Activated naive CD8-positive, alpha-beta T cell treated with anti-CD3 and anti-CD28 coated beads, Interleukin-2, amount 50 U/mL, for 24 hours (primary cell): ENCODE data around the gene ZFPM1.
A peak's percentile ranks its signal among the peaks of the same experiment; 100 is the strongest.
"Not testable (repeated sequence)": the region's sequence is repeated elsewhere in the genome, so short reads cannot be mapped to it uniquely, and the experiment has no call there.

ENCODE experiments used
- ATAC-seq: fragments of 150-1000 bp; cut with Tn5 transposase; one replicate; pipeline ENCODE4 v1.10.0; 2021
- DNase-seq: peaks from one replicate; pipeline ENCODE4 v3.0.0; 2021
- H3K27ac Mint-ChIP-seq: one replicate; pipeline ENCODE4 v1.8.0; 2021; ENCODE audit warnings: mild to moderate bottlenecking, mixed read lengths
- H3K27me3 Mint-ChIP-seq: one replicate; pipeline ENCODE4 v1.8.0; 2021; ENCODE audit warnings: mixed read lengths
- H3K36me3 Mint-ChIP-seq: one replicate; pipeline ENCODE4 v1.8.0; 2021; ENCODE audit warnings: low read depth, mixed read lengths
- H3K4me1 Mint-ChIP-seq: one replicate; pipeline ENCODE4 v1.8.0; 2021; ENCODE audit warnings: mixed read lengths
- H3K4me3 Mint-ChIP-seq: one replicate; pipeline ENCODE4 v1.8.0; 2021; ENCODE audit warnings: mild to moderate bottlenecking, moderate library complexity, mixed read lengths
- H3K9me3 Mint-ChIP-seq: one replicate; pipeline ENCODE4 v1.8.0; 2021; ENCODE audit warnings: mixed read lengths

Gene ZFPM1

DNA sequence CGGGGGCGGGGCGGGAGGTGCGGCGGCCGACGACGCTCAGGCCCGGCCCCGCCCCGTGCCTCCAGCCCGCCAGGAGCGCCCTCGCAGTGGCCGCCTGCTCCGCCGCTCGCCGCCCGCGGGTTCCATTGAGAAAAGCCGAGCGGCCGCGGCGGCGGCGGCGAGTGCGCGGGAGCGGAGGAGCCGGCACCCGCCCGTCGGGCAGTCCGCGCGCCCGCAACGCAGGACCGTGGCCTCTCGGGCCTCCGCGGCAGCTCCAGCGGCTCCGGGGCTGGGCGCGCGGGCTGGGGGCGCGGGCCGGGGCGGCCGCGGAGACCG lies at the start of gene ZFPM1:
Gene ZFPM1, plus strand, starts transcription at position 64 of the 315 bp plus-strand sequence. CDS start 359 bp downstream, outside the sequence.
- Mint-ChIP-seq H3K27ac (peak within 1 kb of the TSS; percentile 86), H3K9me3 (no peaks in the 10 kb centered on the region), H3K27me3 (no peaks in the 10 kb centered on the region), H3K4me3 (peak within 1 kb of the TSS; percentile 85), H3K36me3 (no peaks in the 10 kb centered on the region), H3K4me1 (peaks cover 33% of the 10 kb centered on the region)
- DNase-seq (no peak), ATAC-seq (peak; percentile 30)

- no peak overlapping the region for H3K4me3 Mint-ChIP-seq
- DNase-seq (no peak), ATAC-seq (no peak)
- H3K36me3 Mint-ChIP-seq: no peaks in the 10 kb centered on the region
- H3K27ac Mint-ChIP-seq: no peak overlapping the region
- peaks cover 3% of the 10 kb centered on the region for H3K27me3 Mint-ChIP-seq
- H3K9me3 Mint-ChIP-seq: no peaks in the 10 kb centered on the region
- peaks cover 4% of the 10 kb centered on the region for H3K4me1 Mint-ChIP-seq
Measured at GRCh38 chr16:88403794-88404581, 49.1 kb upstream of the ZFPM1 start.

GRCh38 chr16:88404769-88405168 lies 48.3 kb upstream of the ZFPM1 start:
- DNase-seq: no peak
- no peak overlapping the region for H3K4me3 Mint-ChIP-seq
- no peaks in the 10 kb centered on the region for H3K9me3 Mint-ChIP-seq
- ATAC-seq: no peak
- H3K27me3 Mint-ChIP-seq: peaks cover 3% of the 10 kb centered on the region
- H3K27ac Mint-ChIP-seq: no peak overlapping the region
- peaks cover 4% of the 10 kb centered on the region for H3K4me1 Mint-ChIP-seq
- no peaks in the 10 kb centered on the region for H3K36me3 Mint-ChIP-seq

- H3K27ac Mint-ChIP-seq: no peak overlapping the region
- no peak for DNase-seq
- peaks cover 3% of the 10 kb centered on the region for H3K27me3 Mint-ChIP-seq
- no peaks in the 10 kb centered on the region for H3K9me3 Mint-ChIP-seq
- H3K4me3 Mint-ChIP-seq: no peak overlapping the region
- ATAC-seq: no peak
- peaks cover 4% of the 10 kb centered on the region for H3K4me1 Mint-ChIP-seq
- H3K36me3 Mint-ChIP-seq: no peaks in the 10 kb centered on the region
Measured at GRCh38 chr16:88405216-88406060, 47.6 kb upstream of the ZFPM1 start.

DNA sequence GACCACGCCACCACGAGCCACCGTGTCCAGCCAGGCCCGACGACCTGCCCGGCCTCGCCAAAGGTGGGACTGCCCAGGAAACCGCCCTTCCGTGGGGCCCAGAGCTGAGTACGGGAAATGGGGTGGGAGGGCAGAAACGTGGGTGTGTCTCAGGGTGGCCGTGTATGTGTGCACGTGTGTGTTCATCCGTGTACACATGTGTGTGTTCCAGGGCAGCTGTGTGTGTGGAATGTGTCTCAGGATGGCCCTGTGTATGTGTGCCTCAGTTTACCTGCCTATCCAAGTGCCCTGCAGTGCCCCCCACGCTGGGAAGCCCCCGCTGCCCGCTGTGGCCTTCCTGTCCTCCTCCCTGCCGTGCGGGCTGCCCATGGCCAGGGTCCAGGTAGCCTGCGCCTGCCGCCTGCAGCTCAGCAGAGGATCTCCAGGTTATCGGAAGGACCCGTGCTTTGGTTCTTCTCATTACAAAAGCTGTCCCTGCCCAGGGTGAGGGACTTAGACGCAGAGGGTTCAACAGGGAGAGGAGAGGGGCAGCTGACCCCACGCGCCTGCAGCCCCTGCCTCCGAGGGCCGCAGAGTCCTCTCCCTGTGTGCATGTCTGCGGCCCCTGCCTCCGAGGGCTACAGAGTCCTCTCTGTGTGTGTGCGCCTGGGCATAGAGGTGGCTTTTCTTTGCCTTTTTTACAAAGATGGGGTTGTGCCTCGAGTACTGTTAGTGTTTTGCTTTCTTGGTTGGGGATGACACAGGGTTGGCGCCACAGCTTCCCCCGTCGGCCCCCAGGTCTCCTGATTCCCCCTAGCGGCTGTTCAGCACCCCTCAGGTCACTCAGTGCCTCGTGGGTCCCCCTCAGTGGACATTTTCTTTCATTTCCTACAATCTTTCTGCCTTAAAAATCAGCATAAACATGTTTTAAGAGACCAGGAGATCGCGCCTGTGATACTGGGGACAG lies 46.7 kb upstream of the ZFPM1 start:
- H3K27ac Mint-ChIP-seq: no peak overlapping the region

DNA sequence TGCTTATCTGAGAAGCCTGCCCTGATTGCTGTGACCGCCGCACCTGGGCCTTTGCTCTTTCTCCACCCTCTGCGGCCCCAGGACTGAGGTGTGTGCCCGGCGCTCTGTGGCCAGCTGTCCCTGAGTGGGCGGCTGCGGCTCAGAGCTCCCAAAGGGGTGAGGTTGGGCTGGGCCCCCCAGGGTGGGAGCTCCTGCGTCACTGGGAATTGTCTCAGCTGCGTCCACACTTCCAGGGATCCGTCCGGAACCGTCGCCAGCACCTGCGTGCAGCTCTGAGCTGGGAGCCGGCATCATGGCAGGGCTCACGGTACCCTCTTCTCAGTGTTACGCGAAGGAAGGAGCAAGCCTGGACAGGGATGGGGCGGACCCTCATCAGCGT lies 46.0 kb upstream of the ZFPM1 start:
- Mint-ChIP-seq H3K9me3 (no peaks in the 10 kb centered on the region), H3K36me3 (no peaks in the 10 kb centered on the region), H3K27me3 (no peaks in the 10 kb centered on the region), H3K27ac (no peak overlapping the region), H3K4me3 (no peak overlapping the region), H3K4me1 (peaks cover 4% of the 10 kb centered on the region)
- DNase-seq (no peak), ATAC-seq (no peak)

More for the DNA sequence above, 46.7 kb upstream of the ZFPM1 start:
- ATAC-seq (no peak), DNase-seq (no peak)
- no peak overlapping the region for H3K4me3 Mint-ChIP-seq
- H3K9me3 Mint-ChIP-seq: no peaks in the 10 kb centered on the region
- H3K4me1 Mint-ChIP-seq: peaks cover 4% of the 10 kb centered on the region
- peaks cover 3% of the 10 kb centered on the region for H3K27me3 Mint-ChIP-seq
- H3K36me3 Mint-ChIP-seq: no peaks in the 10 kb centered on the region

DNA sequence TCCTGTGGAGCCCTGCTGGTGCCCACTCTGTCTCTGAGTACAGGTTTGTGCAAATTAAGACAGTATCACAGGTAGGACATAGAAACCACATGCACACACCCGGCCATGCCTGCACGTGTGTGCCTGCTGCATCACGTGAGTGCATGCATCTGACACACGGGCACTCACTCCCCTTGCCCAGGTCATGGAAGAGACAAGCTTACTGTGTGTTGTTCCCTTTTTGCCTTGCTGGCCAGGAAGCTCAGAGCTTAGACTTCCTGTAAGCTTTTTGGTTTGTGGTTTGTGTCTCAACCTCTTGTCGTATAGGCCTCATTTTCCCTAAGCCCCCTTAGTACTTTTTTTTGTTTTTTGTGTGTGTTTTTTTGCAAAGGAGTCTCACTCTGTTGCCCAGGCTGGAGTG lies 45.3 kb upstream of the ZFPM1 start:
- no peak overlapping the region for H3K4me3 Mint-ChIP-seq

GRCh38 chr16:88408561-88409142 lies 44.4 kb upstream of the ZFPM1 start:
- Mint-ChIP-seq H3K9me3 (no peaks in the 10 kb centered on the region), H3K4me3 (no peak overlapping the region), H3K4me1 (peaks cover 4% of the 10 kb centered on the region), H3K36me3 (no peaks in the 10 kb centered on the region), H3K27me3 (no peaks in the 10 kb centered on the region), H3K27ac (no peak overlapping the region)
- ATAC-seq: no peak
- DNase-seq: no peak

More for the DNA sequence above, 45.3 kb upstream of the ZFPM1 start:
- Mint-ChIP-seq H3K4me1 (peaks cover 4% of the 10 kb centered on the region), H3K27me3 (no peaks in the 10 kb centered on the region), H3K27ac (no peak overlapping the region), H3K9me3 (no peaks in the 10 kb centered on the region), H3K36me3 (no peaks in the 10 kb centered on the region)
- ATAC-seq (no peak), DNase-seq (no peak)

DNA sequence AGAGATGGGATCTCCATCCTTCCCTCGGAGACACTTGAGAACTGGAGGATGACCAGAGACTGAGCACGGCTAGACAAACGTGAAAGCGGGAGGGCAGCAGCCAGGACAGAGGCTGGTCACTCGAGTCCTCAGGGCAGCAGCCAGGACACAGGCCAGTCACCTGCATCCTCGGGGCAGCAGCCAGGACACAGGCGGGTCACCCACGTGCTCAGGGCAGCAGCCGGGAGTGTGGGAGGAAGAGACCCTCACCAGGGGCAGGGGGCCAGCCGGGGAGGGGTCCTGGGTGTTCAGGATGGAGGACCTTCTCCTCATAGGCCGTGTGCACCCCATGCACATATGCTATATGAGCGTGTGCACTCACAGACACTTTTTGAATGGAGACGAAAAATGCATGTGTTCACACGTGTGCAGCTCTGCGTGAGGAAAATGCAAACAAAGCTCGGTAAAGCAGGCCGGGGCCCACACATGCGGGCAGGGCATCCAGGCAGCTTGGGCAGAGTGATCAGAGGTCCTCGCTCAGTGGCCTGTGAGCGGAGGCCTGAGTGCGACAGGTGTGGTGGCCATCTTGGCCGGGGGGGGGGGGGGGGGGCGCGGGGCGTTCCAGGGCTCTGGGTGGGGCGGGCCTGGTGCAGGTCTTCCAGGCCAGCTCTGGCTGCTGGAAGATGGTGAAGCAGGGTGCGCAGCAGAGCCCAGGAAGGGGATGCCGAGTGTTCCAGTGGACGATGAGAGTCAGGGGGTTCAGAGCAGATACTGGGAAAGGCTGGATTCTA lies 43.6 kb upstream of the ZFPM1 start:
- H3K27ac Mint-ChIP-seq: no peak overlapping the region
- H3K4me1 Mint-ChIP-seq: peaks cover 4% of the 10 kb centered on the region
- no peak for DNase-seq

DNA sequence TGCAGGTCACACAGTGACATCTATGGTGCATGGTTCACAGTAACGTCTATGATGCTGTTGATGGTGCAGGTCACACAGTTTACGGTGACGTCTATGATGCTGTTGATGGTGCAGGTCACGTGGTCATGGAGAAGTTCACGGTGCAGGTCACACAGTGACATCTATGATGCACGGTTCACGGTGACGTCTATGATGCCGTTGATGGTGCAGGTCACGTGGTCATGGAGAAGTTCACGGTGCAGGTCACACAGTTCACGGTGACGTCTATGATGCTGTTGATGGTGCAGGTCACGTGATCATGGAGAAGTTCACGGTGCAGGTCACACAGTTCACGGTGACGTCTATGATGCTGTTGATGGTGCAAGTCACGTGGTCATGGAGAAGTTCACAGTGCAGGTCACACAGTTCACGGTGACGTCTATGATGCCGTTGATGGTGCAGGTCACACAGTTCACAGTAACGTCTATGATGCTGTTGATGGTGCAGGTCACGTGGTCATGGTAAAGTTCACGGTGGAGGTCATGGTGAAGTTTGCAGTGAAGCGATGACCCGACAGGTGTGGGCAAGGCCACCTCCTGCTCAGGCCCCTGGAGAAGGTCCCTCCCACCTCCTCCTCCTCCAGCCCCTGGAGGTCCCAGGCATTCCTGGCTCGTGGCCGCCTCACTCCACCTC lies 42.6 kb upstream of the ZFPM1 start:
- H3K9me3 Mint-ChIP-seq, H3K4me3 Mint-ChIP-seq, DNase-seq, ATAC-seq, H3K27me3 Mint-ChIP-seq, H3K36me3 Mint-ChIP-seq, H3K27ac Mint-ChIP-seq, H3K4me1 Mint-ChIP-seq: not testable (repeated sequence)

More for the DNA sequence above, 43.6 kb upstream of the ZFPM1 start:
- no peak for ATAC-seq
- no peaks in the 10 kb centered on the region for H3K27me3 Mint-ChIP-seq
- H3K36me3 Mint-ChIP-seq: no peaks in the 10 kb centered on the region
- no peak overlapping the region for H3K4me3 Mint-ChIP-seq
- H3K9me3 Mint-ChIP-seq: no peaks in the 10 kb centered on the region

- Mint-ChIP-seq H3K27me3 (no peaks in the 10 kb centered on the region), H3K36me3 (no peaks in the 10 kb centered on the region), H3K27ac (no peak overlapping the region), H3K9me3 (no peaks in the 10 kb centered on the region), H3K4me3 (no peak overlapping the region), H3K4me1 (peaks cover 4% of the 10 kb centered on the region)
- ATAC-seq (no peak), DNase-seq (no peak)
Measured at GRCh38 chr16:88411951-88412576, 41.0 kb upstream of the ZFPM1 start.

DNA sequence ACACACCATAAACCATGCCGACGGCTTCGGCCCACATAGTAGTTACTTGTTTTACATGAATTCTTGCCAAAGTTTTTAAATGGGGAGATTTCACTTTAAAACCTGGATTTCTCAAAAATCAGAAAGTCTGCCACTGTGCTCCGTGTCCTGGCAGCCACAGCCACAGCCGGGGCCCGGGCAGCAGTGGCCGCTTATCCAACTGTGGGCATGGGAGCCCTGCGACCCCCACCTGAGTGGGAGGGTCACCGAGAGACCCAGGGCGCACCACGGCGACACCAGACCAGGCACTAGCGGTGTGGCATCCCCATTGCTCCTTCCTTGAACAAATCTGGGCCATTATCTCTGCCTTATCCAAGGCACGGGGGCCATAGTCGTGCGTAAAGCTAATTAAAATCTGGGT lies 40.3 kb upstream of the ZFPM1 start:
- Mint-ChIP-seq H3K27ac (no peak overlapping the region), H3K4me1 (peaks cover 3% of the 10 kb centered on the region), H3K4me3 (no peak overlapping the region), H3K9me3 (no peaks in the 10 kb centered on the region), H3K27me3 (no peaks in the 10 kb centered on the region), H3K36me3 (no peaks in the 10 kb centered on the region)
- ATAC-seq (no peak), DNase-seq (no peak)

- no peaks in the 10 kb centered on the region for H3K27me3 Mint-ChIP-seq
- H3K9me3 Mint-ChIP-seq: no peaks in the 10 kb centered on the region
- H3K4me3 Mint-ChIP-seq: no peak overlapping the region
- DNase-seq (no peak), ATAC-seq (no peak)
- no peak overlapping the region for H3K27ac Mint-ChIP-seq
- no peaks in the 10 kb centered on the region for H3K36me3 Mint-ChIP-seq
- no peaks in the 10 kb centered on the region for H3K4me1 Mint-ChIP-seq
Measured at GRCh38 chr16:88413231-88413630, 39.8 kb upstream of the ZFPM1 start.
